HG02870 (cell line): ENCODE results near the gene SFMBT2.
"Not testable (repeated sequence)": the region's sequence is repeated elsewhere in the genome, so short reads cannot be mapped to it uniquely, and the experiment has no call there.

ENCODE experiments used
- ATAC-seq: cut with Tn5 transposase; IDR thresholded peaks from one replicate; pipeline ENCODE4 v1.9.1; 2021; ENCODE audit warnings: mild to moderate bottlenecking, moderate library complexity; ENCODE audit not compliant: unreplicated experiment

Gene SFMBT2

DNA sequence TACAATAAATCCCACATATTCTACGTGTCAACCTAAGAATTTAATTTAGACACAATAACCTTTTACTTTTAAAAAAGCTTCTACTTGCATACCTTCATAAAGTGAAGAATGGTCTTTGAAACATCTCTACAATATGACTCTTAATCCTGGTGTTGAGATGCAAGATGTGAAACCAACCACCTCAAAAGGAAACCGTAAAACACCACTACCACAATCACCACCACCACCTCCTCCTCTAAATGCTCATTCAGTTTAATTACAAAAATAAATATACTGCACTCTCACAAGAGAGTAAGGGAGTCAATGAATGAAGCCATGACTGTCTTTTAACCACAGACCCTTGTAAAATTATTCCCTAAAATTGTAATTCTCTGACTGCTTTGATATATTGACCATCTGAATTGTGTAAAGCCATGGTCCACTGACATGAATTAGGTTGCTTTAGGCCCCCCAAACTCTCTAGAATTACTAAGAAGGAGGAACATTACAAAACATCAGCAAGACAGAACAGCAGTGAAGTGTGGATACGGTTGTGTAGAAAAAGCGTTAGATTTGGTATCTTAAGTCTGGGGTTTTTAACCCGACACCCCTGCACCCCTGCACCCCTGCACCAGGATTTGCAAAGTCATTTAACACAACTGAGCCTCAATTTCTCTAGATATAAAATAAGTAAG, 171.4 kb downstream of the SFMBT2 start:
- peak; percentile 92 for ATAC-seq

DNA sequence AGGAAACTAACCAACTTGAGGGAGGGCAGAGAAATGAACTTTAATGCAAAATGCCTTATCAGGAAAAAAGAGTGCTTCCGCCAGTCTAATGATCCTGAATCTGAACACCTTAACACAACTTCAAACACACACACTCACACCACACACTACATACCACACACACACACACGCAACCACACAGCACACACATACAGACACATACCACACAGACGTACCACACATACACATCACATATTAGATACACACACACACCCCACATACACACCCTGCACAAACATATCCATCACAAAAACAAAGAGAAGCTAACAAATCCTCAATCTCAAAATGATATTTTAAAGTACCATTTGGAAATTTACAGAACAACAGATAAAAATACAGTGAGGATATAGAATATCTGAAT, 175.5 kb downstream of the SFMBT2 start:
- ATAC-seq, result no peak

DNA sequence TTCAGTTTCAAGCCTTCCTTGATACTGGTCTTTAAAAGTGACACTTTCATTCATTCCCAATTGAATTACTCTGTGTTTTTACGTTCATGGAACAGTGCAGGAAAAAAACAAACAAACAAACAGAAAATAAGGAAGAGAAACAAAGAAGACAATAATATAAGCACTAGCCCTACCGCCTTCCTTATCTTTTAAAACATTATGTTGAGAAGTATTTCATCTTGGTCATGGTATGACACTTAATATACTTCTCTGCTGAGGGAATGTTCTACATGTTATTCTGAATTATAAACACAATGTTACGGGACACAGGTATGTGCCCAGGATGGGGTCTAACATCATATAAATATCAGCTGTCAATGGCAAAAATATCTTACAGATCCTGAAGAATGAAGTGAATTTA, 176.7 kb downstream of the SFMBT2 start:
- no peak for ATAC-seq

DNA sequence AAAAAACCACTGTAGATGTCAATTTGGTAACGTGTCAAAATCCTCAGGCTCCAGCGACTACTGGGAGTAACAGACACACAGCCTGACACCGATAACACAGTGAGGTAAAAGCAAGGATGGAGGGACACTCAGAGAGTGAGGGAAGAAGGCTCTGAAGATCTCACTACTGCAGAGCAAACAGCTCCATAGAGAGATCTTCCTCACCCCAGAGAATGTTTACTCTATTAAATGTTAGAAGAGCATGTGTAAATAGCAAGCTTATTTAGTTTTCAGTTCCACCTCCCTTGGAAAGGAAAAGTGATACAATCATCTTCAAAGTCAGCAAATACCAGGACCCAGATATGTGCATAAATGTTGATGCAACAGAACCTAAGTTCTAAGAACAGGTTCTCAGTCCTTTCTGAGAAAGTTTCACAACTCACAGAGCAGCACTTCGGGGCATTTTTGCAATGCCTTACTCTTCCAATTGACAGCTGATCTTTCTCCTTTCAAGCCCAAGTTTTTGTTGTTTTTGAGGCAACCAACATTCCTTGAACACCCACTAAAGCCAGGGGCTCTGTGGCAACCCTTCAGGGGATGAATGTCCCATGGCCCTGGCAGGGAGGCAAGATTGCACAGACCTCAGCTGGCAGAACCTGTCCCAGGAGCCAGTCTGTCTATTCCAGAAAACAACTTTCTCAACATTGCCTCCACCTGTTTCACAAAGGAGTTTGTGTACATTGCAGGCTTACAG, 177.4 kb downstream of the SFMBT2 start:
- no peak for ATAC-seq

DNA sequence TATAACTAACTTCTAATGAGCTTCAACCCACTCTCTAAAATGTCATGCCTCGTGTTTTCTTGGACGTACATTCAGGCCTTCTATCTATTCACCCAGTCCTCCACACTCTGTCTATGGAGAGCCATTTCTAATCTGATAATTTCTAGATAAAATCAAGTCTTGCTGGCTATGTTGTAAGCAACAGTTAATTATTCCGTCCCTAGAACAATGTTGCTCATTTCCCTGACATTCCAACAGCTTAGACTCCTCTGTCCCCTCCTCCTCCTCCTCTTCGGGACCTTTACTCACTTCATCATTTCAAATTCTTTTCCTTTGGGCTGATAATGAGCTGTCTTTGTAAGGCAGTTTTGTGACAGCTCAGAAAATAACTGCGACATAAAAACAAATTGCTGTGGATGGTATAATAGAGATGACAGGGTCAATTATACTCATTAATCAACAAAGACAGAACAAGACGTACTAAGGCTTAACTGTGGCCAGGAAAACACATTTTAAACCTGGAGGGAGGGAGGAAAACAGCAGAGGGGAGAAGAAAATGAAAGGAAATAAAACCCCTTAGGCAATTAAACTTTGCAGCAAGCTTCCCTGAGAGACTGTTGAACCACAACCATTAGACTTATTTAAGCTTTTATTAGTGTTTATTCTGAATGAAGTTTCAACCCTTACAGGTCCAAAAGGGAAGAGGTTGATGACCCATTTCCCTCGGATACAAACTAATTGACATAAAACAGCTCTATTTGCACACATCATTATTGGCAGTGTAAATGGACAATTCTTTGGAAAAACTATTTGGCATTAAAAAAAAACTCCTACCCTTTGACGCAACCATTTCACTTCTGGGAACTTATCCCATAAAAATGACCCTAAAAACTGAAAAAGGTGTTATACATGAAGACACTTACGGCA, 179.1 kb downstream of the SFMBT2 start:
- no peak for ATAC-seq

DNA sequence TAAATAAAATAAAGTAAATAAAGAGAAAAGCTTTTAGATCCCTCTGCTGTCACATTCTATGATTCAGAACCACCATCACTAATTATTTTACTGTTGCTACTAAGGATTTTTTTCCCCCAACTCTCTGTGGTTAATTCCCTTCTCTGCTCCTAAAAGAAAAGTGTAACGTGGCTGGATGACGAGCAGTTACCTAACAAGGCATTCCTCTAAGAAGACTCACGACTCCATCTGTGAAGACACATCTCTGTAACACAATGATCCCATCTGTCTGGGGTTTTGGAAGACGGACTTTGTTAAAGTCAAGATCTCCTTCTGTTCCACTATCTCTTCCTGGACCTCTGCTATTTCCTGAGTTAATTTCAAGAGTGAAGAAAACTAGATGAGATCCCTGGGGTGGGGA, 179.9 kb downstream of the SFMBT2 start:
- ATAC-seq, result no peak

DNA sequence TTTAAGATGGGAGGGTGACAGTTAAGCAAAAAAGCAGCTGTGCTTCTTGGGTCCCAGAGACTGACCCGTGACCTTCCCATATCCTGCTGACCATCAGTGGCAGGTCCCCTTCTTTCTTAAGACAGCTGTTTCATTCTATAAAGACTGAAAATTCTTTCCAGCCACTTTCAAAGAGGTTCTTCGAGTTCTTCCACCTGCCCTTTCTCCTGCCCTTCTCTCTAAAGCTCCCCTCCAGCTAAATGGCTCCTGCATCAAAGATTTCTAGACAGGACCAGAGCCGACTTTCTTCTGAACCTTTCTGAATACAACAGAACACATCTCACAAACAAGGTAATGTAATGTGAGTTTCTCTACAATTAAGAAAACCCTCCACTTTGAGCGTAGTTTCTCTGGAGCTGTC, 180.8 kb downstream of the SFMBT2 start:
- no peak for ATAC-seq

DNA sequence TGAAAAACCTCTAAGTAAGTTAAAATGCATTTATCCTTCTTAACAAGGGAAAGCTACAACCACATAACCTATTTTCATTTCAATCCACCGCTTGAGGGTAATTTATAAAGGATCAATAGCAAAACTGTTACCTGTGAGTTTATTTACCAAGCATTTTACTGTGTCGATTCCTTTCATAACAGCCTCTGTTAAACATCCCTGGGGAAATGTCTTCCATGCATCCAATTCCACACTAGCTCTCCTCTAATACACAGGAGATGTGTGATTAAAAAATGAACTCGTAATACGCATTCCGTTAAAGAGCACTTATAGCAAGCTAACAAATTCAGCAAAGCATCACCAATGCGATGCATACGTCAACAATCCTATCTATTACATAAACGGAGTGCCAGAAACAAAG, 185.7 kb downstream of the SFMBT2 start:
- no peak for ATAC-seq

DNA sequence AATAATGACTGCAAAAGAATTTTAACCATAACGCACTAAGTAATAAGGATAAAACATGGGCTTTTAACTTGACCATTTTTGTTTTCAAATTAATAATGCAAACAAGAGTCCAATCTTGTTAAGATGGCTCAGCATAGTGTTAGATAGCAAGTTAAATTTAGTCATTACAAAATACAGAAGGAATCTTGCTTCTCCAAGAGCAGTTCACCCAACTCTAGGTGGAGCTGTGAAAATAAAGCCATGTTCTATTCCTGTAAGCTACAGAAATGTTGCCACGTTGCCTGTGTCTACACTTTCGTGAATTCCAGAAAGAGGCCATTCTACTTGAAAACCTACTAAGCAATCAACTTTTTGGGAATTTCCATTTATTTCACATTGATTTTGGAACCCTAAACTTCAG, 191.9 kb downstream of the SFMBT2 start:
- no peak for ATAC-seq

DNA sequence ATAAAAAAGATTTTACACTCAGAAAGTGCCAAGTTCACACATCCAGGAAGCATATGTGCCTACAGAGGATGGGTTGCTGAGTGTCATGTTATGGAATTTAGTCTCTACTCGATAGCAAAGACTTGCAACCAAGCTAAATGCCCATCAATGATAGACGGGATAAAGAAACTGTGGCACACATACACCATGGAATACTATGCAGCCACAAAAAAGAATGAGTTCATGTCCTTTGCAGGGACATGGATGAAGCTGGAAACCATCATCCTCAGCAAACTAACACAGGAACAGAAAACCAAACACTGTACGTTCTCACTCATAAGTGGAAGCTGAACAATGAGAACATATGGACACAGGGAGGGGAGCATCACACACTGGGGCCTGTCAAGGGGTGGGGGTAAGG, 198.1 kb downstream of the SFMBT2 start:
- not testable (repeated sequence) for ATAC-seq

DNA sequence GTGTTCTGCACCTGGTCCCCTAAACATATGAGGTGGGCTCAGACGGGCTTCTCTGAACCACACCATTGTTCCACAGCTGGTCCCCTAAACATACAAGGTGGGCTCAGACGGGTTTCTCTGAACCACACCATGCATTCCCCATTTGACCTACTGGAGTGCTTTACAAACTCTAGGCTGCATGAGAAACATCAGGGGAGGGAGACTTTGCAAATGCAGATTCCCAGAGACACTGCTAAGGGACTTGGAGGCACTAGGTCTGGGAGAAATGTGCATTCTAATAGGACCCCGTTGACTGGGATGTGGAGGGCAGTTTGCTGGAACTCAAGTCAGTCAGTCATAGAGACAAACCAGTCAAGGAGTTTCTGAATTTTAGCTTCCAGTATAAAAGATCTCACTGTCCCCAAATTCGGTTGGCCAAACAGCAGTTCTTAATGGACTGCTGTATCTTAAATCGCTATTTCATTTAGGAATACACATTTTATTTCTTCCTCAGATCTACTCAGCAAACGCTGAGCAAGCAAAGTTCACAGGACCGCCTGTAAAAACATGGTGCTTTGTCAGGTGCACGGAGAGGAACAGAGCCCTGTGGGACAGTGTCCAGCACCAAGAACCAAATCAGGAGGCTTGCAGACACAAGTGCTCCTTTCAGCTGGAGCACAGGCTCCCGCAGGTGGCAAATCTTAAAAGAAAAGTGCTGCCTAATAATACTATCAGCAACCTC, 198.8 kb downstream of the SFMBT2 start:
- no peak for ATAC-seq

DNA sequence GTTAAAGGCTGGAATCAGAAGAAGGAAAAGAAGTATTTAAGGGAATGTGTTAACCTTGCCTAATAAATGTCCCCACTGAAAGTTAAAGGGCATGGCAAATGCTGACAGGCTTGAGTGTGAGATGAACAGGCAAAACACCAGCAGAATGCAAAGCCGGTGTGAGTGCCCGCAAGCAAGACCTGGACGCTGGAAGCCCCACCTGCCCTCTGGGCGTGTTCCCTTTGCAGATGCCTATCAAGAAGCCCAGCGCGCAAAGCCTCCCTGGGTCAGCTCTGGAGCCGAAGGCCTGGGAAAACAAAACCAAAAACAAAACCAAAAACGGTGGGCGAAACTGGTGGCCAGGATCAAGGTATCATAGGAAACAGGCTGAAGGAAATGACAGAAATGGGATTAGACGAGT, 200.3 kb downstream of the SFMBT2 start:
- no peak for ATAC-seq

DNA sequence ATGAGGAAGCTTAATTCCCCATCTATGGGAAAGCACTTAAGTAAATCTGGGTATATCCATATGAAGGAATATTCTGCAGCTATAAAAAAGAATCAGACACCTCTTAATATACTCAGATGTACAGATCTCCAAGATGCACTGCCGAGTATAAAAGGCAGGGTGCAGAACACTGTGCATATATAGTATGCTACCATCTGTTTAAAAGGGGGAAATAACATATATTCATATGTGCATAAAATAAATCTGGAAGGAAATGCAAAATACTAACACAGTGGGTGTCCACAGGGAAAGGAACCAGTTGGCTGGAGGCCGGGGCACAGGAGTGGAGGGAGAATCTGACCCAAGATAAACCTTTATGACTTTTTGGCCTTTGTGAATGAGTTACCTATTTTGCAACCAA, 201.4 kb downstream of the SFMBT2 start:
- ATAC-seq, result no peak

DNA sequence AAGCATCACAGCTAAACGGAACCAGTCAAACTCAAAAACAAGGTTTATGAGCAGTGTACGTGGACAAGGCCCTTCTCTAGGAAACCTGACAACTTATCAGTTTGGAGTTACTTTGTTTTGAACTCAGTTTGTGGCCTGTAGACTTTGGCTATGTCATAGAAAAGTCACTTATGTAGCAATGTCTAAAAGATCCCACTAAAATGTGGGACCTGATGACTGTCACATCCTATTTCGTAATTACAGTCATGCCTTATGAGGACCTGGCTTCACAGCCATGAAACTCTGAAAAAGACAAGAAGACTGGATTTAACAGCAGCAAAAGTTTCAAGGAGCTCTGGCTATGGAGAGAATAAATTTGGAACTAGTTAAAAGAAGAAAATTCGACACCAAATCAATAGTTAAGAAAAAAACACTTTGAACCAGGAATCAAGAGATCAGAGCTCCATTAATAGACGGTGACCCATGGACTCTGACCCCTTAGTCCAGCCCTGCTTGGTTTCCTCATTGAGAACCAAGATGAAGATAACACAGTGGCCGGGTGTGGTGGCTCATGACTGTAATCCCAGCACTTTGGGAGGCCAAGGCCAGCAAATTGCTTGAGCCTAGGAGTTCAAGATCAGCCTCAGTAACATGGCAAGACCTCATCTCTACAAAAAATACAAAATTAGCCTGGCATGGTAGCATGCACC, 204.3 kb downstream of the SFMBT2 start:
- ATAC-seq, result no peak

DNA sequence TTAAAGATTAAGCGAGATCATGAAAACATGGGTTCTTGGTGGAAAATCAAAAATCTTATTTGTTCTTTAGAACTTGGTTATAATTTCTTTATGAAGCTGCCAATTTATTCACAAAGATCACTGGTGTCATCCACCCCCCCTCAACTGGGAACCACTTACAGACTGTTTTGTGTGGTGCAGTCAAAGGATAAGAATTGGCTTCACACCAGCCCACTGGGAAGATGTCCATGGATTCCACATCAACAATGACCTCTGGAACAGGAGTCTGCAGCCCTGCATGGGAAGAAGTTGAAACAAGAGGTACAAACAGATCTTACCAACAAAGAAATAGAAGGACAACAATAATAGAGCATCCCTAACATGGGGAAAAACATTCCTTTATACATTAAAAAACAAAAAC, 205.2 kb downstream of the SFMBT2 start:
- ATAC-seq, result no peak

DNA sequence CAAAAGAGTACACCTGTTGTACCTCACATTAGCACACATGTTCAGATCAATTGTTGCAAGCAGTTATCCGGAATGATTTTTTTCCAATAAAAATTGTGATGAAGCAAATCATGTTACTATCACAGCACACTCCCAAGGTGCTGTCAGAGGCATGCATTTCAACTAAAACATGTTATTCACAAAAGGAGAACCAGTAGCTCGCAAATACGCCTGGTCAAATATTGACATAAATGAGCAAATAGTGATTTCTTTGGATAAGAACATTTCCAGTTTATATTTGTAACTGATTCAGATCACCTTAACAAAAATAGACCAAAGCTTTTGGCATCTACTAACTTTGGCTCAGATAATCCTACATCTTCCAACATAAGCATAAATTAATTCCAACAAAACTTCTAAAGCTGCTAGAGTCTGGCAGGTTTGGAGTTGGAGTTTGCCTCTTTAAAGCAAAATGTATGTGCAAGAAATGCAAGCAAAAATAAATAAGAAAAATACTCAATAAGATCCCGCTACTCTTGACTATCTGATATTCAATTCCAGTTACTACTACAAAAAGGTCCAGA, 208.0 kb downstream of the SFMBT2 start:
- no peak for ATAC-seq

DNA sequence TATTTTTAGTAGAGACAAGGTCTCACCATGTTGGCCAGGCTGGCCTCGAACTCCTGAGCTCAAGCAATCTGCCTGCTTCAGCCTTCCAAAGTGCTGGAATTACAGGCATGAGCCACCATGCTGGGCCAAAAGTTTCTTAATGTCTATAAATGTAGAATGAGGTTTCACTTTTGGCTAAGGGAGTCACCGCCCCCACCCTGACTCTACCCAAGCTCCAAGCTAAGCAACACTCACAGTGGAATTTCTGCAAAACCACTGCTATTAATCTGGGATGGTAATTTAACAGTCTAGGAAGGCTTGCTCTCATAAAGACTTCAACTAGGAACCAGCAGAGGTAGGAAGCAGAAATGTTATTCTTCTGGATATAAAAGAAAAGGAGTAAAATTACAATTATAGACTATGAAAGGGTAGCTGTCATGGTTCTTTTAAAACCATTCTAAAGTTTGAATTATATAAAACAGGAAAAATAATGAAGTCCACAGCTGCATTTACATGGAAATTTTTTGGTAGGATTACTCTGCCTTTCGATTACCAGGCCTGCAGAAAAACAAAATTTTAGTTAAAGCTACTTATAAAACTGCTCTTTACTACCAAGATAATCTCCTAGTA, 211.6 kb downstream of the SFMBT2 start:
- ATAC-seq, result no peak

DNA sequence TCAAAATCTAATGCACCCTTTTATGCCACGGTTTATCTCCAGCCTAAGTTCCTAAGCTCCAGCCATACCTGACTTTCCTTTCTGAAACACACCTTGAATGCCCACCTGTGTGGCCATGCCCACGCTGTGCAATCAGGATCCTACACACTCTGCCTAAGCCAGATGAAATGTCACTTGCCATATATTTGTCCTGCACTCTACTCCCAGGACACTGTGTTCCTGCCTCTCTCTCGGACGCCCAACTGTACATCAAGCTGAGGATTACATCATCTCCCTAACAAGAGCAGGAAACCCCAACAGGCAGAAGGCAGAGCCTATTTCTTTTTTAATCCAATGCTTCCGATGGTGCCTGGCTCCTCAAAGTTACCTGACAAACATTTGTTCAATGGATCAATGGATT, 214.6 kb downstream of the SFMBT2 start:
- ATAC-seq, result no peak

DNA sequence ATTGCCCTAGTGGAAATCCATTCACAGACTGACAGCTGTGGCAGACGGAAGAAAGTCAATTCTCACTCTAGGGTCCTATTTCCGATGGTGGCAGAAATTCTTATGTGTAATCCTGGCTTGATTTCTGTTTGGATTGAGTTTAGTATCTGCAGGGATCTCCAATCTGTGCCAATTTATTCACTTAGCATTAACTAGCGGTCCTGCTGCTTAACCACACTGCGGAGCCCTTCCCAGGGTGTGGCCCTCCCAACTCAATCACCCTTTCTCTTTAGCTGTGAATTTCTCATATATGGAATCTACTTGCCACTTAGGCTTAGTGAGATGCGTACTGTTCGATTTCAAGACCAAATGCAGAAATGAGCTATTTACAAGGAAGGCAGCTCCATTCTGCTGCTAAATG, 215.7 kb downstream of the SFMBT2 start:
- ATAC-seq, result no peak

DNA sequence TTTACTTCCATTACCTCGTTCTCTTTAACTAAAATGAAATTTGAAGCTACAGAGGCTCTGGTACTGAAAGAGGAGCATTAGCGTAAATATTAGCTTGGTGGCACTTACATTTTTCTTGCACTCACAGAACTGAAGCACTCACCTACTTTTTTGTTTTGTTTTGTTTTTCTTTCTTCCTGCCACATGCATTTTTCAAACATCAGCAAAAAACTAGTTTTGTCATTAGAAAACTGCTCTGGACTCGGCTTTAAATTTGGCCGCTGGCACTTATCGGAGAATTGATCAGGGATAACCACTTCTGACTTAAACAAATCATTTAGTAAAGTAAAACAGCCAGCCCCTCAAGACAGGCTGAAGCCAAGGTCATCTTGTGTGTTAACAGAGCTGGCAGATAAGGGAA, 216.3 kb downstream of the SFMBT2 start:
- no peak for ATAC-seq
